Daoy (cell line): ENCODE results near the gene CCDC85A. TPM values are rescaled to one million over a fixed set of nuclear protein-coding genes. Genes with fewer than 3 reads are reported as not detected.

Source experiments
- DNase-seq: peaks from one replicate; pipeline ENCODE4 v3.0.0-alpha.2; 2015; ENCODE audit warnings: low read depth
- total RNA-seq: library from RNA; depleted of rRNA; stranded (reverse); fragments of >200 nt; shearing (Covaris generic); gene quantifications from 2 replicates; pipeline ENCODE4 v1.2.3, GENCODE V29; 2014

The CCDC85A gene
- total RNA-seq, 1 experiment from 2014 or later: 0.74 TPM

DNA sequence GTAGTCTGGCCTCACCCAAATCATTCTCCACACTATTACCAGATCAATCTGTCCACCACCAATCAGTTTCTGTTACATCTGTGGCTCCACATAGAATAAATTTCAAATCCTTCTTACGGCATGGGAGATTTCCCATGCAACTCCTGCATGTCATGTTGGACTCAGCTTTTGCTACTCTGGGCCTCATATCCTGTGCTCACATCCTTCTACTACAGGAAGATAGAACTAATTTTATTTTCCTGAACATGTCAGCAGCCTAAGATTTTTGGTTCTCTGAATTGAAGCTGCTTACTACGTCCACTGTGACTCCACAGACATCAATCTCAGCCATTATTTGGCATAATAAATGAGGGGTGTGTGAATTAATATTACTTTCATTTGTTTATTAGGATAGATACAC is 181.1 kb downstream of the CCDC85A start:
- DNase-seq: no peak

GRCh38 chr2:56369316-56369715 is 185.5 kb downstream of the CCDC85A start:
- peak; percentile 26 for DNase-seq

GRCh38 chr2:56372071-56372656 is 188.4 kb downstream of the CCDC85A start:
- DNase-seq: peak; percentile 14

DNA sequence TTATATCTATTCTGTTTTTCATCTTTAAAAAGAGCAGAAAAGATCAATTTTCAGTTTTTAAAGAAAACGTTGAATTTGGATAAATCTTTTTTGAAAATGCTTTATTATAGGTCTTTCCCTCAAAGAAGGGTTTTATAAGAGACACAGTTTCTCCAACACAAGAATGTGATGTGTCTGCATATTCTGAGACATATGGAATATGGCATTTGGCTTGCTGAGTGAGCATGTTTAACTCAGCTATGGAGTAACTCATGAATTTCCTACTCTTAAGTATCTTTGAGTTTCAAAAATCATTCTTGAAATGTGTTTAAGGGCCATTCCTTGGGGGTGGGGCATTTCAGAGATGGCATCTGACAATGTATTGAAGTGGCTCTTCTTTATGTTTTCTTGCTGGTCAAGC is 191.5 kb downstream of the CCDC85A start:
- no peak for DNase-seq

- no peak for DNase-seq
Observed at GRCh38 chr2:56376699-56377665, 193.2 kb downstream of the CCDC85A start.

- no peak for DNase-seq
Observed at GRCh38 chr2:56379066-56379465, 195.3 kb downstream of the CCDC85A start.

DNA sequence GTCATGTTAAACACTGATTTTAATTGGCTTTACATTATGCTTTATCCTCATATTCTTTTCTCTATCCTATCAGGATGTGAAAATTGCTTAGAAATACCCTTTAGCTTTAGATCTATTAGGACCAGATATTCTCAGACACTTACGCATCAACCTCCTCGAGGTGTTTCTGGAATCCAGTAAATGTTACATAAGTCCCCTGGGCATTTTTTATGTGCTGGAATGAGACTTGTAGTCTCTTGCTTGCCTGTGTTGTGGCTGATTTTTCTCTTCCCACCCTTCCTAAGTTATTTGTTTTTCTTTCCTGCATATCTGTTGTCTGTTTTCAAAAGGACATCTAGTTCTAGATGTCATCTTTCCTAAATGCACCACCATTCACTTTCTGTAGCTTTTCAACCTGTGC is 197.1 kb downstream of the CCDC85A start:
- DNase-seq: no peak

GRCh38 chr2:56382466-56382865 is 198.7 kb downstream of the CCDC85A start:
- no peak for DNase-seq

- DNase-seq: no peak
Observed at GRCh38 chr2:56386657-56387056, 202.9 kb downstream of the CCDC85A start.

- no peak for DNase-seq
Observed at GRCh38 chr2:56390644-56391043, 206.9 kb downstream of the CCDC85A start.

GRCh38 chr2:56410140-56410539 is 226.3 kb downstream of the CCDC85A start:
- DNase-seq: peak; percentile 11

- no peak for DNase-seq
Observed at GRCh38 chr2:56416500-56417176, 232.8 kb downstream of the CCDC85A start.
